Esophagus muscularis mucosa (tissue), 4 donors: Measurements from ENCODE around the gene LGR5. TPM values are rescaled to one million over a fixed set of nuclear protein-coding genes. Genes with fewer than 3 reads are reported as not detected.

ENCODE experiments used
- DNase-seq: peaks from one replicate; pipeline ENCODE4 v3.0.0-alpha.2; 2017; ENCODE audit errors: extremely low spot score
- H3K27ac ChIP-seq, 4 donors: fragments of 200-600 bp; sonication (generic); replicated peaks in 1 of 4; 1 replicate in 3 of 4; 2 replicates in 1 of 4; pipeline ENCODE4 v1.5.1; 2016 to 2019; ENCODE audit warnings: mild to moderate bottlenecking in 1 of 4
- H3K27me3 ChIP-seq, 4 donors: fragments of 200-600 bp; sonication (generic); one replicate each; pipeline versions ENCODE4 v1.5.1 to v1.6.0; 2016 to 2019
- H3K36me3 ChIP-seq, 4 donors: fragments of 200-600 bp; sonication (generic); one replicate each; pipeline ENCODE4 v1.5.1; 2016 to 2019
- H3K4me1 ChIP-seq, 4 donors: fragments of 200-600 bp; sonication (generic); one replicate each; pipeline ENCODE4 v1.5.1; 2016 to 2019
- H3K4me3 ChIP-seq, 4 donors: fragments of 200-600 bp; sonication (generic); 1 replicate in 2 of 4; 2 replicates in 2 of 4; pipeline ENCODE4 v1.5.1; 2016 to 2019; ENCODE audit warnings: mild to moderate bottlenecking in 4 of 4, moderate library complexity in 1 of 4
- H3K9me3 ChIP-seq, 4 donors: fragments of 200-600 bp; sonication (generic); 1 replicate in 3 of 4; 2 replicates in 1 of 4; pipeline ENCODE4 v1.5.1; 2016 to 2019
- CTCF ChIP-seq, 3 experiments: fragments of 200-600 bp in 2 of 3; fragments of 450-650 bp in 1 of 3; sonication (generic) in 2 of 3; IDR thresholded peaks; one replicate each; pipeline ENCODE4 v1.5.1; 2017 to 2019; ENCODE audit warnings: antibody characterized with exemption in 3 of 3, mild to moderate bottlenecking in 2 of 3, moderate library complexity in 1 of 3
- EP300 ChIP-seq: sonication (generic); formaldehyde crosslinking; IDR thresholded peaks from one replicate; pipeline ENCODE4 v1.6.1; 2017; ENCODE audit warnings: antibody characterized with exemption
- POLR2A ChIP-seq: fragments of 450-650 bp; IDR thresholded peaks from one replicate; pipeline ENCODE4 v1.6.1; 2017; ENCODE audit warnings: antibody characterized with exemption, moderate library complexity, mild to moderate bottlenecking, low read depth
- POLR2AphosphoS5 ChIP-seq, 2 donors: sonication (generic); formaldehyde crosslinking; IDR thresholded peaks; one replicate each; pipeline ENCODE4 v1.6.1; 2017; ENCODE audit warnings: antibody characterized with exemption in 2 of 2
- WGBS: methylation state at CpG from one replicate; pipeline ENCODE4 v1.1.5; 2018; 5-methylcytosine and 5-hydroxymethylcytosine counted together
- intact Hi-C: fragments of 100-400 bp; cut with DNase I; formaldehyde crosslinking; loops from one replicate; pipeline ENCODE4 v1.15.1; 2023
- total RNA-seq, 4 donors: library from RNA; depleted of rRNA; stranded (reverse); fragments of >200 nt; gene quantifications; one replicate each; pipeline versions ENCODE4 v1.1.0 to v1.2.1, GENCODE V29; 2016

LGR5 gene
- total RNA-seq, 4 donors from 2014 or later: under 0.01 to 0.39 (median 0.34) TPM; not detected in 1

- 49% methylated on average over 2 of the region's 2 CpGs for WGBS
- H3K4me1 ChIP-seq: no peaks in the 10 kb centered on the region
- no peak for DNase-seq
- TF ChIP-seq POLR2AphosphoS5 (IDR thresholded peaks at IDR 0.05) (no peak), EP300 (no peak), CTCF (IDR thresholded peaks at IDR 0.05) (no peak), POLR2A (no peak)
- no peak overlapping the region for H3K4me3 ChIP-seq
- H3K27ac ChIP-seq: no peak overlapping the region
- no peaks in the 10 kb centered on the region for H3K36me3 ChIP-seq
- intact Hi-C loops: no loop called here
- H3K27me3 ChIP-seq: peaks cover 0 to 7% (median 0%) of the 10 kb centered on the region in 4 donors
- H3K9me3 ChIP-seq: no peaks in the 10 kb centered on the region
These were observed 85.0 kb downstream of the LGR5 start for GRCh38 chr12:71524626-71525025.

- 100% methylated on average over 2 of the region's 2 CpGs for WGBS
- H3K27ac ChIP-seq: no peak overlapping the region
- H3K4me3 ChIP-seq: no peak overlapping the region
- intact Hi-C loops: no loop called here
- no peak for DNase-seq
- no peaks in the 10 kb centered on the region for H3K36me3 ChIP-seq
- H3K4me1 ChIP-seq: no peaks in the 10 kb centered on the region
- H3K27me3 ChIP-seq: no peaks in the 10 kb centered on the region
- no peaks in the 10 kb centered on the region for H3K9me3 ChIP-seq
- no peak for TF ChIP-seq POLR2A
- TF ChIP-seq POLR2AphosphoS5 (IDR thresholded peaks at IDR 0.05): no peak
- no peak for TF ChIP-seq CTCF (IDR thresholded peaks at IDR 0.05)
- TF ChIP-seq EP300: no peak
These were observed 94.1 kb downstream of the LGR5 start for GRCh38 chr12:71533703-71534102.

- intact Hi-C loops: no loop called here
- 55% methylated on average over 2 of the region's 2 CpGs for WGBS
- no peaks in the 10 kb centered on the region for H3K36me3 ChIP-seq
These were observed 96.8 kb downstream of the LGR5 start for GRCh38 chr12:71536279-71536938.

GRCh38 chr12:71536939-71537622 is 97.5 kb downstream of the LGR5 start:
- Histone ChIP-seq H3K9me3 (no peaks in the 10 kb centered on the region), H3K27ac (no peak overlapping the region), H3K4me3 (no peak overlapping the region), H3K4me1 (no peaks in the 10 kb centered on the region), H3K27me3 (no peaks in the 10 kb centered on the region), H3K36me3 (no peaks in the 10 kb centered on the region)
- TF ChIP-seq POLR2A (no peak), CTCF (IDR thresholded peaks at IDR 0.05) (no peak), POLR2AphosphoS5 (IDR thresholded peaks at IDR 0.05) (no peak), EP300 (no peak)
- 72% methylated on average over 3 of the region's 3 CpGs for WGBS
- no peak for DNase-seq
- intact Hi-C loops: no loop called here

More at GRCh38 chr12:71536279-71536938, 96.8 kb downstream of the LGR5 start:
- no peak overlapping the region for H3K4me3 ChIP-seq
- TF ChIP-seq POLR2A (no peak), POLR2AphosphoS5 (IDR thresholded peaks at IDR 0.05) (no peak), CTCF (IDR thresholded peaks at IDR 0.05) (no peak), EP300 (no peak)
- H3K4me1 ChIP-seq: no peaks in the 10 kb centered on the region
- DNase-seq: no peak
- H3K27me3 ChIP-seq: no peaks in the 10 kb centered on the region
- no peaks in the 10 kb centered on the region for H3K9me3 ChIP-seq
- no peak overlapping the region for H3K27ac ChIP-seq
